Stimulated activated CD8-positive, alpha-beta memory T cell treated with anti-CD3 and anti-CD28 coated beads, Interleukin-4, amount 100 ng/mL, for 1 hour (primary cell): ENCODE results near the gene NOC4L.

Experiments
- DNase-seq, 2 donors: peaks; one replicate each; pipeline ENCODE4 v3.0.0-alpha.2; 2020; ENCODE audit warnings: low read depth in 2 of 2, low spot score in 1 of 2

The NOC4L gene

GRCh38 chr12:132155771-132156572, 11.7 kb downstream of the NOC4L start:
- DNase-seq = no peak

- no peak for DNase-seq
Observed at GRCh38 chr12:132156573-132157325, 12.5 kb downstream of the NOC4L start.

- DNase-seq = no peak
Observed at GRCh38 chr12:132157733-132158409, 13.6 kb downstream of the NOC4L start.

GRCh38 chr12:132158677-132159554, 14.7 kb downstream of the NOC4L start:
- no peak for DNase-seq

GRCh38 chr12:132159555-132160003, 15.3 kb downstream of the NOC4L start:
- no peak for DNase-seq

GRCh38 chr12:132160016-132160415, 15.8 kb downstream of the NOC4L start:
- no peak for DNase-seq

- no peak for DNase-seq
Observed at GRCh38 chr12:132160601-132161035, 16.4 kb downstream of the NOC4L start.

- DNase-seq = no peak
Observed at GRCh38 chr12:132161036-132161781, 17.0 kb downstream of the NOC4L start.

- DNase-seq = no peak
Observed at GRCh38 chr12:132161796-132162507, 17.7 kb downstream of the NOC4L start.

GRCh38 chr12:132162508-132163031, 18.3 kb downstream of the NOC4L start:
- DNase-seq = no peak

- no peak for DNase-seq
Observed at GRCh38 chr12:132163041-132163910, 19.0 kb downstream of the NOC4L start.

GRCh38 chr12:132163911-132164288, 19.6 kb downstream of the NOC4L start:
- DNase-seq = no peak

- no peak for DNase-seq
Observed at GRCh38 chr12:132164426-132164825, 20.2 kb downstream of the NOC4L start.

GRCh38 chr12:132165584-132165983, 21.3 kb downstream of the NOC4L start:
- DNase-seq = no peak

- no peak for DNase-seq
Observed at GRCh38 chr12:132166093-132166492, 21.8 kb downstream of the NOC4L start.

- no peak for DNase-seq
Observed at GRCh38 chr12:132166801-132167591, 22.7 kb downstream of the NOC4L start.

- no peak for DNase-seq
Observed at GRCh38 chr12:132167611-132168310, 23.5 kb downstream of the NOC4L start.
